Hematopoietic multipotent progenitor cell treated with erythropoietin and hydrocortisone succinate and interleukin-3 and kit ligand, for 4 days (in vitro differentiated cells): ENCODE results near the gene AP3D1.
A peak's percentile ranks its signal among the peaks of the same experiment; 100 is the strongest.
"Not testable (repeated sequence)": the region's sequence is repeated elsewhere in the genome, so short reads cannot be mapped to it uniquely, and the experiment has no call there.

Experiments
- DNase-seq: peaks from one replicate; pipeline ENCODE4 v3.0.0-alpha.2; 2015

Gene AP3D1

DNA sequence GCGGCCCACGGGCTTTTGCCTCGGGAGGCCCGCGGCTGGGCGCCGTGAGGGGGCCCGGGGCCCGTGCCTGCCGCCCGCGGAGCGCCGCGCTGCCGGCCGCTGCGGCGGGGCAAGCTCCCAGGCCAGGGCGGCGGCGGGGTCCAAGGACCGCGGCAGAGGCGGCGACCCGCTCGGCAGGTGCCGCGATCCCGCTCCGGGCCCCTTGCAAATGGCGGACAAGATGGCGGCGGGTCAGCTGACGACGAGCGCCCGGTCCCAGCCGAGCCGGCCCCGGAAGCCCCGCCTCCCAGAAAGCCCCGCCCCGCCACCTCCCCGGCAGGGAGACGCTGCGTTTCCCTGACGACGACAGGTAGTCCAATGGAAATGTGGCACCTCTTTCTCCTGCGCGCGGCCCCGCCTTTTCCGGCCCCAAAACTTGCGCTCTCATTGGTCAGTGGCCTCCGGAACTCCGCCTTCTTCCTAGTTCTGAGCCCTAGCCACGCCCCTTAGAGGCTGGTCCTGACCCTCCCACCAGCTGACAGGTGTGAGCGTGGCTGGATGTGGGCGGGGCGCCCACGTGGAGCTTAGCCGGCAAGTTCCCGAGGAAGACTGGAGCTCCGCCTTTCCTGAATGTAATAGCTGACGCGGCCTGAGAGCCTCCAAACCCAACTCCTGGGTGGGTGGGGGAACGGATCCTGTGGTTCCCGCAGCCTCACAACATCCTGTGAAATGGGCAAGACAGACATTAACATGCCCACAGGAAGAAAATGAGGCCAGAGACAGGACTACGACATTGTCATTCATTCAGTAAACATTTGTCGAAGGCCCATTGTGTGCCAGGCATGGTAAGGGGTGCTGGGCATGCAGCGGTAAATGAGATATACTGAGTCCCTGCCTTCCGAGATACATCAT, at the start of gene AP3D1:
AP3D1 (minus strand) TSS at position 228 of the 891 bp plus-strand sequence. CDS start 232 bp downstream, outside the sequence.
- DNase-seq = peak; percentile 100

DNA sequence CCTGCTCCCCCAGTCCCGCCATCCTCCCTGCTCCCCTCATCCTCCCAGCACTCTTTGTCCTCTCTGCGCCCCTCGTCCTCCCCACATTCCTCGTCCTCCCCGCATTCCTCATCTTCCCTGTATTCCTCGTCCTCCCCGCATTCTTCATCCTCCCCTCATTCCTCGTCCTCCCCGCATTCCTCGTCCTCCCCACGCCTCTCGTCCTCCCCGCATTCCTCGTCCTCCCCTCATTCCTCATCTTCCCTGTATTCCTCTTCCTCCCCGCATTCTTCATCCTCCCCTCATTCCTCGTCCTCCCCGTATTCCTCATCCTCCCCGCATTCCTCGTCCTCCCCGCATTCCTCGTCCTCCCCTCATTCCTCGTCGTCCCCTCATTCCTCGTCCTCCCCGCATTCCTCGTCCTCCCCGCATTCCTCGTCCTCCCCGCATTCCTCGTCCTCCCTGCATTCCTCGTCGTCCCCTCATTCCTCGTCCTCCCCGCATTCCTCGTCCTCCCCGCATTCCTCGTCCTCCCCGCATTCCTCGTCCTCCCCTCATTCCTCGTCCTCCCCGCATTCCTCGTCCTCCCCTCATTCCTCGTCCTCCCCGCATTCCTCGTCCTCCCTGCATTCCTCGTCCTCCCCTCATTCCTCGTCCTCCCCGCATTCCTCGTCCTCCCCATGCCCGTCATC, 49.4 kb upstream of the AP3D1 start:
- DNase-seq = not testable (repeated sequence)

GRCh38 chr19:2199861-2200623, 48.7 kb upstream of the AP3D1 start:
- no peak for DNase-seq

DNA sequence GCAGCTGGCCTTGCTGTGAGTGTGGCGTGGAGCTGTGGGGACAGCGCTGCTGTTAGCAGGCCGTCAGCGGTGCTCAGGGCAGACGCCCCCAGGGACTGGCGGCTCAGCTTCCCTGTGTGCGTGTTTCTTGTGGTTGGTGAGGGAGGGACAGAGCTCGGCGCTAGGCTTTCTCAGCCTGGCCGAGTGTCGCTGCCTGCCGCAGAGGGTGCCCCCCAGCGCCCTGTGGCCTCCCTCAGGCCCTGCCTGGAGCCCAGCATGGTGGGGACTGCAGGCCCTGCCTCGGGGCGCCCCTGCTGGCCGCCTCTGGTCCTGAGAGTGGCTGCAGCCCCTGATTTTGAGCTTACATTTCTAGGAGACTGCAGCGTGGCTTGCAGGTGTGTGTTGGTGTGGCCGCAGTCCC, 47.8 kb upstream of the AP3D1 start:
- peak; percentile 55 for DNase-seq

- no peak for DNase-seq
Observed at GRCh38 chr19:2198317-2198716, 47.0 kb upstream of the AP3D1 start.

GRCh38 chr19:2197270-2197669, 45.9 kb upstream of the AP3D1 start:
- DNase-seq = no peak

DNA sequence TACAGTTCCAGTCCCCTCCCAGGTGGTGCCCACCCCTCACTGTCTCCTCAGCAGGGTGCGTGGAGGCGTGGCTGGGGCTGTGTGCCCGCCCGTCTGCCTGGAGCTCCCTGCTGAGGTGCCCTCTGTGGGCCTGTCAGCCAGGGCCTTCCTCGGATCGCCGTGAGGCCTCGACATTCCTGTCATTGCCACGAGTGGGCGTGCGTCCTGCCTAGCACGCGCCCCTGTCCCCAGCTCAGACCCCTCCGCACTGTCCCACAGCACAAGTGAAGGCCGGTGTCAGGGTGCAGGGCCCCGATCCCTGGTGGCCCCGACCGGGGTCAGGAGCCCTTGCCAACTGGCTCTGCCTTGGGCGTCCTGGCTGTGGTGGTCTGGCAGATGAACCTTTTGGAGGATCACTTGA, 44.5 kb upstream of the AP3D1 start:
- DNase-seq = no peak

DNA sequence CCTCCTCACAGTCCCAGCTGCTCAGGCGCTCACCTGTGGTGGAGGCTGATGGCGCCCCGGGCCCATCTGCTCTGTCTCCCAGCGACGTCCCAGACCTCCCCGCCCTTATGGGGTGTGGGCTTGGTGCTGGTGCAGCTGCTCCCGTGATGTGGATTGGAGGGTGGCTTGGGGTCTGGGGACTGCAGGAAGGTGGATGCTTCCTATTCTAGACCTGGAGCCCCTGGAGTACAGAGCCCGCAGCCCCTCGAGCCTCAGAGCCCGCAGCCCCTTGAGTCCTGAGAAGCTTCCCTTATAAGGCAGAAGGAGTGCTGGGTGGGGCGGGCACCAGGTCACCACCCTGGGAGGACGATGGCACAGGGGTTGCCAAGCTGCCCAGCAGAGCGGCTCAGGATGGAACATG, 44.0 kb upstream of the AP3D1 start:
- DNase-seq = no peak

DNA sequence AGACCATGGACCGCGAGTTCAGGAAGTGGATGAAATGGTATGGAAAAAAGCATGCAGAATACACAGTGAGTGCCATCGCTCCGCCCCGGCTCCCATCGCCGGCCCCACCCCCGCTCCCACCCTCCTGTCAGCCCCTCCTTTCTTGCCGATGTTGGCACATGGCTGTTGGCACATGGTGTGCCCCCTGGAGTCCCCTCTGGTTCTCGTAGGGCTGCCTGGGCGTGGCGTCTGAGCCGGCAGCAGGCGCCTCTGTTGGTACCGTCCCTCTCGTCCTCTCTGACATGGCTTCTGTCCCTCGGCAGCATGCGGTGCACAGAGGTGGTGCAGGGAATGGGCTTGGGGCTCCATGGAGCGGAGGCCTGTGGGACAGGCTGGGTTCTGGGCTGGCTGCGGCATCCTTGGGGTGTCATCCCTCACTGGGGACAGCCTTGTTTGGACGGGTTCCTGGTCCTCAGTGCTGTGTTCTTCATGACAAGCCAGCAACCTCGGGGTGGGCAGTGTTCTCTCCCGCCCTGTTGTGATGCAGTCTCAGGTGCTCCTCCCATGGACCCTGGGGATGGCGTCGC, 43.2 kb upstream of the AP3D1 start:
- DNase-seq = no peak

- no peak for DNase-seq
Observed at GRCh38 chr19:2193807-2194206, 42.4 kb upstream of the AP3D1 start.

GRCh38 chr19:2192862-2193261, 41.5 kb upstream of the AP3D1 start:
- DNase-seq = no peak

- DNase-seq = no peak
Observed at GRCh38 chr19:2191456-2192310, 40.3 kb upstream of the AP3D1 start.

DNA sequence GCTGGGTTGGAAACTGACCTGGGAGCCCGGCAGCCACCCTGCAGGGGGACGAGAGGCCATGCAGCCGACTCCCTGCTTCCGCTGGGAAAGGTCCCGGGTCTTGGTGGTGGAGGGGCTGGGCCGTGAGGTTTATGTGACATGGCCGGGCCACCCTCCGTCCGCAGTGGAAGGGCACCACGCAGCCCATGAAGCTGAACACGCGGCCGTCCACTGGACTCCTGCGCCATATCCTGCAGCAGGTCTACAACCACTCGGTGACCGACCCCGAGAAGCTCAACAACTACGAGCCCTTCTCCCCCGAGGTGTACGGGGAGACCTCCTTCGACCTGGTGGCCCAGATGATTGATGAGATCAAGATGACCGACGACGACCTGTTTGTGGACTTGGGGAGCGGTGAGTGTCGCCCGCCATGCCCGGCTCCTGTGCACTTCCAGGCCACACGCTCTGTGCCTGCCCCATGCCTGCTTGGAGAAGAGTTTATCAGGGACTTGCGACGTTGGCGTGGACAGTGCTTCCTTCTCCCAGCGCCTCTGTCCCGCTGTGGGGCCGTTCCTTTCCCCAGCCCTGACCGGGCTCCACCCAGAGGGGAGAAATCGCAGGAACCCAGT, 39.6 kb upstream of the AP3D1 start:
- DNase-seq = no peak

DNA sequence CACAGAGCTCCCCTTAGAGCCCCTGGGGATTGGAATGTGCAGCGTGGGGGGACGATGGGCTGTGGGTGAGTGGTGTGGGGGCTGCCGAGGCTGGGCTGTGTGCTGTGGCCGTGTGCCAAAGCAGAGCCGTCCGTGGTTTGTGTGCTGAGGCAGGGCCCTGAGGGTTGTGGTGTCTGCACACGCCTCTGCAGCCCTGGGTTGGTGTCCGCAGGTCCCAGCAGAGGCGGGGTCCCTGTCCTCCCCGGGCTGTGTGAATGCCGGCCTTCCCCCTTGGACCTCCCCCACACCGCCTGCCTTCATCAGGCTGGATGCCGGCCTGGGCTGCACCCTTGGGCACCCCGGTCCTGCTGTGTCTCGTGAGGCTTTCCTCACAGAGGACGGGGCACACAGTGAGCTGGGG, 38.5 kb upstream of the AP3D1 start:
- DNase-seq = peak; percentile 40

GRCh38 chr19:2188708-2189385, 37.5 kb upstream of the AP3D1 start:
- no peak for DNase-seq

- DNase-seq = no peak
Observed at GRCh38 chr19:2187159-2187558, 35.8 kb upstream of the AP3D1 start.

DNA sequence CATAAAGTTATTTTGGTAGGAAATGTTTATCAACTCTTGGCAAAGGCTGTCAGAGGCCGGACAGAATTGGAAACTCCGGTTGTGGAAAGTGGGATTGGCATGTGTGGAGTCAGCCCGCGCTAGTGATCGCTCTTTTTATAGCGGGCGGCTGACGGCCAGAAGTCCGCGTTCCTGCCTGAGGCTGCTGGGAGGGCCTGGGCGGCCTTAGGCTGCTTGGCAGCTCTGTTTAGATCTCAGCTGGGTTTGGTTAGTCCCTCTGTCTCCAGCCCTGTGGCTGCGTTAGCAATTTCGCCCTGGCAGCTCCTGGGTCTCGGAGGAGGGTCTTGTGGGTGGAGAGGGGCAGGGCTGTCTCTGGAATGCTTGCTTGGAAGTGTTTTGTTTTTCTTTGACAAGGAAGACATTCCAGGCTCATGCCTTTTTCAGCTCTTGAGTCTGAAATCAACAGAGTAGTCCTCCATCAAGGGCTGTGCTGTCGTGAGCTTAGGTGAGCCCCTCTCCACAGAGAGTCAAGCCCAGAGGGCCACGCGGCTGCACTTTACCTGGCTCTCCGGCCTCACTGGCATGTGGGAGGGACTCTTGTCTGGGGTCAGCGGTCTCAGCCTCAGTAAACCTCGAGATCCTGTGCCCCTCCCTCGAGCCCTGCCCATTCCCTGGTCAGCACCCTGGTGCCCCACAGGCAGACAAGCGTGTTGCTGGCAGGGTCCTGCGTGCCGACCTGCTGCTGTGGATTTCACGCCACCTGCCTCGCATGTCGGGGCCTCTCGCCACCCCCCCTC, 34.9 kb upstream of the AP3D1 start:
- no peak for DNase-seq

DNA sequence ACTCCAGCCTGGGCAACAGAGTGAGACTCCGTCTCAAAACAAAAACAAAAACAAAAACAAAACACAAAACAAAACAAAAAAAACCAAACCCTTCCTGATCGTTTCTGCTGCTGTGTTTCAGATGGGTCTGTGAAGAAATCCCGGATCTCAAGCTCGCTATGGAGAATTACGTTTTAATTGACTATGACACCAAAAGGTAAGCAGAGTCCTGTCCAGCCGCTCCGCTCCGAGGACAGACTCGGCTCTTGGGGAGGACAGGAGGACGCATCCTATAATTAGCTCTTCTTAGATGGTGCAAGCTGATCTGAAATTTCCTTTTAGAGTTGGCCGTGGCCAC, 34.3 kb upstream of the AP3D1 start:
- no peak for DNase-seq

GRCh38 chr19:2184422-2184975, 33.1 kb upstream of the AP3D1 start:
- no peak for DNase-seq

DNA sequence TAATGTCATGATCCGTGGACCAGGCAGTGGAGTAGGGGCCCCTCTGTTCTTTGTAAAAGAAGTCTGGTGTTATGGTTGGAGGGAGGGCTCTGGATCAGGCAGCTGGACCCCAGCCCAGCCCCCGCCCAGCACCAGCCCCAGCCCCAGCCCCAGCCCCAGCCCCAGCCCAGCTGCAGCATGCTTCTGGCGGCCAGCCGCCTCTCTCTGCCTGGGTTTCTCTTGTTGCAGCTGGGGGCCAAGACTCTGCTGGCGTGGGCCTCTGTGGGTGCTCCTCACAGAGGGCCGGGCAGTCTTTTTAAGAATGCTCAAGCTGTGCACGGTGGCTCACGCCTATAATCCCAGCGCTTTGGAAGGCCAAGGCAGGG, 30.2 kb upstream of the AP3D1 start:
- DNase-seq = no peak
